Measurements from ENCODE around the gene FFAR3. TPM values are rescaled to one million over a fixed set of nuclear protein-coding genes. Genes with fewer than 3 reads are reported as not detected.

FFAR3 gene
- total RNA-seq, 4 donors from 2014 or later, result 0.87 TPM; not detected in 3

GRCh38 chr19:35340431-35340830 lies 17.8 kb upstream of the FFAR3 start:
- no peak for TF ChIP-seq EP300 (IDR thresholded peaks at IDR 0.05)
- no peak for TF ChIP-seq POLR2A (IDR thresholded peaks at IDR 0.05)
- no peak for TF ChIP-seq CTCF (IDR thresholded peaks at IDR 0.05)
- no peak for DNase-seq (ENCODE audit: low spot score in 2 of 2)
- Histone ChIP-seq H3K9me3 (no peaks in the 10 kb centered on the region), H3K4me1 (no peaks in the 10 kb centered on the region), H3K27ac (no peak overlapping the region), H3K4me3 (no peak overlapping the region), H3K36me3 (peaks cover 0 to 17% (median 0%) of the 10 kb centered on the region in 3 donors), H3K27me3 (no peaks in the 10 kb centered on the region)
- 88 to 95% methylated on average over 10 to 11 of the region's 11 CpGs for WGBS, 2 donors

- H3K36me3 ChIP-seq, result peaks cover 0 to 17% (median 0%) of the 10 kb centered on the region in 3 donors
- no peak overlapping the region for H3K4me3 ChIP-seq
- WGBS, 2 donors, result 80 to 88% methylated on average over 16 of the region's 16 CpGs
- H3K27me3 ChIP-seq, result no peaks in the 10 kb centered on the region
- no peaks in the 10 kb centered on the region for H3K4me1 ChIP-seq
- no peak for TF ChIP-seq CTCF (IDR thresholded peaks at IDR 0.05)
- no peaks in the 10 kb centered on the region for H3K9me3 ChIP-seq
- no peak for DNase-seq (ENCODE audit: low spot score in 2 of 2)
- H3K27ac ChIP-seq, result no peak overlapping the region
These were observed 17.3 kb upstream of the FFAR3 start for GRCh38 chr19:35341006-35341405.

GRCh38 chr19:35341565-35342225 lies 16.6 kb upstream of the FFAR3 start:
- Histone ChIP-seq H3K27me3 (no peaks in the 10 kb centered on the region), H3K4me1 (peaks cover 0 to under 1% (median 0%) of the 10 kb centered on the region in 4 donors), H3K4me3 (no peak overlapping the region), H3K27ac (no peak overlapping the region), H3K36me3 (peaks cover 0 to 17% (median 0%) of the 10 kb centered on the region in 3 donors), H3K9me3 (no peaks in the 10 kb centered on the region)
- no peak for DNase-seq (ENCODE audit: low spot score in 2 of 2)
- TF ChIP-seq POLR2A (IDR thresholded peaks at IDR 0.05), result no peak
- TF ChIP-seq EP300 (IDR thresholded peaks at IDR 0.05), result no peak
- no peak for TF ChIP-seq CTCF (IDR thresholded peaks at IDR 0.05)
- WGBS, 2 donors, result 81 to 88% methylated on average over 13 to 14 of the region's 14 CpGs

GRCh38 chr19:35342430-35342829 lies 15.8 kb upstream of the FFAR3 start:
- WGBS, 2 donors, result 49 to 58% methylated on average over 5 of the region's 5 CpGs
- no peaks in the 10 kb centered on the region for H3K9me3 ChIP-seq
- peaks cover 0 to 17% (median 0%) of the 10 kb centered on the region in 3 donors for H3K36me3 ChIP-seq
- H3K27me3 ChIP-seq, result no peaks in the 10 kb centered on the region
- H3K4me3 ChIP-seq, result no peak overlapping the region
- no peak for TF ChIP-seq CTCF (IDR thresholded peaks at IDR 0.05)
- no peak for TF ChIP-seq EP300 (IDR thresholded peaks at IDR 0.05)
- TF ChIP-seq POLR2A (IDR thresholded peaks at IDR 0.05), result no peak
- peaks cover 0 to 6% (median 0%) of the 10 kb centered on the region in 4 donors for H3K4me1 ChIP-seq
- no peak overlapping the region for H3K27ac ChIP-seq
- DNase-seq (ENCODE audit: low spot score in 2 of 2), result no peak

GRCh38 chr19:35344511-35345031 lies 13.7 kb upstream of the FFAR3 start:
- no peak for DNase-seq (ENCODE audit: low spot score in 2 of 2)
- no peak overlapping the region for H3K4me3 ChIP-seq
- H3K27ac ChIP-seq, result no peak overlapping the region
- no peak for TF ChIP-seq EP300 (IDR thresholded peaks at IDR 0.05)
- TF ChIP-seq CTCF (IDR thresholded peaks at IDR 0.05), result no peak
- no peak for TF ChIP-seq POLR2A (IDR thresholded peaks at IDR 0.05)
- no peaks in the 10 kb centered on the region for H3K27me3 ChIP-seq
- H3K36me3 ChIP-seq, result peaks cover 0 to 17% (median 0%) of the 10 kb centered on the region in 3 donors
- H3K4me1 ChIP-seq, result peaks cover 0 to 6% (median 0%) of the 10 kb centered on the region in 4 donors
- H3K9me3 ChIP-seq, result no peaks in the 10 kb centered on the region
- WGBS, 2 donors, result 77 to 78% methylated on average over 12 to 17 of the region's 17 CpGs
